GM10266 (cell line): ENCODE results near the gene PACSIN2.
"Not testable (repeated sequence)": the region's sequence is repeated elsewhere in the genome, so short reads cannot be mapped to it uniquely, and the experiment has no call there.

ENCODE experiments used
- DNase-seq: peaks from one replicate; pipeline ENCODE4 v3.0.0; 2012; ENCODE audit errors: extremely low spot score
- TF ChIP-seq, protein P1 (sequence below): IDR thresholded peaks from 2 replicates; pipeline ENCODE4 v1.5.1; 2012; ENCODE audit warnings: mild to moderate bottlenecking, low read depth; ENCODE audit not compliant: control insufficient read depth, insufficient read depth; ENCODE audit errors: missing control alignments

Gene PACSIN2

DNA sequence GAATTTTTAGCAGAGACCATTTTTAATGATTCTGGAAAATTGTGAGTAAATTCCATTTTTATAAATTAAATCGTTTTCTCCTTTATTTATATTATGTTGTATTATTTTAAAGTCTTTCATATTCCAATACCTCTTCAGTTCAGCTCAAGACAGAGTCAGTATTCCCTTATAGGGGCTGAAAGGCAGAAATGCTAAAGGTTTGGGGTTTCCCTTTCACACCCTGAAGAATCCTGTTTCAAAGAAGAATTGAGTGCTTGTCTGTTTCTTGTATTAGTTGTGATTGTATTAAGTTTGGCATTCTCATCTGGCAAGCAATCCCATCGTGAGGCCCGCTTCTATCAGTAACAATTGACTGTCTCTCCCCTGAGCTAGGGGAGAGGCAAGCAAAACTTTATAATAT, 57.4 kb downstream of the PACSIN2 start:
- TF ChIP-seq, protein P1, sequence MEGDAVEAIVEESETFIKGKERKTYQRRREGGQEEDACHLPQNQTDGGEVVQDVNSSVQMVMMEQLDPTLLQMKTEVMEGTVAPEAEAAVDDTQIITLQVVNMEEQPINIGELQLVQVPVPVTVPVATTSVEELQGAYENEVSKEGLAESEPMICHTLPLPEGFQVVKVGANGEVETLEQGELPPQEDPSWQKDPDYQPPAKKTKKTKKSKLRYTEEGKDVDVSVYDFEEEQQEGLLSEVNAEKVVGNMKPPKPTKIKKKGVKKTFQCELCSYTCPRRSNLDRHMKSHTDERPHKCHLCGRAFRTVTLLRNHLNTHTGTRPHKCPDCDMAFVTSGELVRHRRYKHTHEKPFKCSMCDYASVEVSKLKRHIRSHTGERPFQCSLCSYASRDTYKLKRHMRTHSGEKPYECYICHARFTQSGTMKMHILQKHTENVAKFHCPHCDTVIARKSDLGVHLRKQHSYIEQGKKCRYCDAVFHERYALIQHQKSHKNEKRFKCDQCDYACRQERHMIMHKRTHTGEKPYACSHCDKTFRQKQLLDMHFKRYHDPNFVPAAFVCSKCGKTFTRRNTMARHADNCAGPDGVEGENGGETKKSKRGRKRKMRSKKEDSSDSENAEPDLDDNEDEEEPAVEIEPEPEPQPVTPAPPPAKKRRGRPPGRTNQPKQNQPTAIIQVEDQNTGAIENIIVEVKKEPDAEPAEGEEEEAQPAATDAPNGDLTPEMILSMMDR: no peak
- no peak for DNase-seq

DNA sequence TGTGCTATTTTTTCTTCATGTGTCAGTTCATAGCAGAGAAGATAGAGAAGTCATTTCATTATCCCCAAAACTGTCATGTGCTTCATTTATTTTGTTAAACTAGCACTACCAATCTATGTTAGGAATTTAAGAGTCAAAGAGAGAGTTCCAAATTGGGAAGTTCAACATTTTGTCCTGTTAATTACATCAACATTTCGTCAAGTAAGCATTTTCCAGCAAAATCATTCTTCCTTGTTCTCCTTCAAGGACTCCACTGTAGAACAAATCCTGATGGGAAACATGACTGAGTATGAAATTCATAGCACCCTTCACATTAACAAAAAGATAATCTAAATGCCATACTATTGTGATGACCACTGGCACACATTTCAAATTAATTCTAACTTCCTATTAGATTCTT, 59.1 kb downstream of the PACSIN2 start:
- DNase-seq: no peak
- TF ChIP-seq, protein P1: no peak

DNA sequence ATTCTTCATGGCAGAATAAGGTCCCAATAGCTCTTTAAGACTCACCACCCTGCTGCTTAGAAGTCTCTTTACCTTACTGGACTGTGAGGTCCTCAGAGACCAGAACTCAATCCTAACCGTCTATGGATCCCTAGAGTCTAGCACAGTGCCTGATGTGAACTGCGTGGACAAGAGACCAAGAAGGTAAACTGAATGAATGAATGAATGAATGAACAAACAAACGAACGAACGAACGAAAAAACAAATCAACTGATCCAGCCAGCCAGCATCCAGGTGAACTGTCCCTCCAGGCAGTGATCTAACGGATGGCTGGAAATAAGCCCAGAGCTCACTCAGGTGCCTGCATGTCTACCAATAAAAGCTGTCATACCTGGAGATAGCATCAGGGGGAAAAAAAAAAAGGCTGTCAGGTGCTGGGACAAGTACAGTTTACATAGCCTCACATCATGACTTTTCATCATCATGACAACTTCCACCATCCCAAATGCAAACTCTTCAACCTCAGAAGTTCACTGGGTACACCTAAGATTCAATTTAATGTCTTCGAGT, 59.8 kb downstream of the PACSIN2 start:
- TF ChIP-seq, protein P1: no peak
- DNase-seq: no peak

DNA sequence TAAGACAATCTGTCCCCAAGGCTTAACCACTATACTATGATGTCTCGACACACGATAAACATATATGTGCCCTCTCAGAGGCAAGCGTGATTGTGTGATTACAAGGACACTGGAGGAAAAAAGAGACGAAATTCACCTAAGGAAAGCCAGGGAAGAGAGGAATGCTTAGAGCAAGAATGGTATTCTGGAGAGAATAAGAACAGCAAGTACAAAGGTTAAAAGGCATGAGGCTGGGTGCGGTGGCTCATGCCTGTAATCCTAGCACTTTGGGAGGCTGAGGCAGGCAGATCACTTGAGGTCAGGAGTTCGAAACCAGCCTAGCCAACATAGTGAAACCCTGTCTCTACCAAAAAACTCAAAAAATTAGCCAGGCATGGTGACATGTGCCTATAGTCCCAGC, 61.2 kb downstream of the PACSIN2 start:
- not testable (repeated sequence) for DNase-seq

DNA sequence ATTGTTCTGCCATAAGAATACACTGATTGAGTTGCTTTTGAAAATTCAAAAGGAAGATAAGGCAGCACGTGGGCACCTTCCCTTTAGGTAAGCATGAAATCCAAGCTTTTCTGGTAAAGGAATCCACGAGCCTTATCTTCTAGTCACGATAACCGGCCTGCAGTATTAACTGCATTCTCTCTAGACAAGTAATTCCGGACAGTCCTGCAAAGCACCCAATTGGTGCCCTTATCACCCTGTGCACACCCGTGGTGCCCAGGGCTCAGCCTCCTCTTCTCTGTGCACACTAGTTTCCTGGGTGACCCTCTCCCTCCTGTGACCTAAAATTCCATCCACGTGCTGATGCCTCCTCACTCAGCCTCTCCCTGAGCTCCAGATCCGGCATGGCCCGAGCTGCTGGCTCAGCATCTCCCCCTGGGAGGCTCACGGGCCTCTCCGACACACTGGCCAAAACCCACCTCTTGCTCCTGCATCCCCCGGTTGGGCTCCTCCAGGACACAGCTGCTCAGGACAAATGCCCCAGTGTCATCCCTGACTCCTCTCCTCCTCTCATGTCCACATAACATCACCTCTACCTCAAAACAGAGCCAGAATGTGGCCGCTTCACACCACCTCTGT, 63.7 kb downstream of the PACSIN2 start:
- no peak for DNase-seq
- TF ChIP-seq, protein P1: no peak

DNA sequence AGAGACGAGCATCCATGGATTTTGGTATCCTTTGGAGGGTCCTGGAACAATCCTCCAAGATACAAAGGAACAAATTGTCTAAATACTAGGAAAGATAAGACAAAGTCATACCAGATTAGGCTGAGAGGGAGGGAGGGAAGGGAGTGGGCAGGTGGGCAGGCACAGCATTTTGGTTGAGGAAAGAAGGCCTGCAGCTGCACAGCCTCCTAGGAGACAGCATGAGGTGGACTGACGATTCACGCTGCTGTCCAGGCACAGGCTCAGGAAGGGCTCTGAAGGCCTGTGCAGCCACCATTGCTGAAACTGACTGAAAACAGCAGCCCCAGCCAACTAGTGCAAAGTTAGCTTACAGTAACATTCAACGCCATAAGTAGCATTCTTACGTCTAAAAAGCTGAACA, 64.7 kb downstream of the PACSIN2 start:
- no peak for DNase-seq
- TF ChIP-seq, protein P1: no peak

DNA sequence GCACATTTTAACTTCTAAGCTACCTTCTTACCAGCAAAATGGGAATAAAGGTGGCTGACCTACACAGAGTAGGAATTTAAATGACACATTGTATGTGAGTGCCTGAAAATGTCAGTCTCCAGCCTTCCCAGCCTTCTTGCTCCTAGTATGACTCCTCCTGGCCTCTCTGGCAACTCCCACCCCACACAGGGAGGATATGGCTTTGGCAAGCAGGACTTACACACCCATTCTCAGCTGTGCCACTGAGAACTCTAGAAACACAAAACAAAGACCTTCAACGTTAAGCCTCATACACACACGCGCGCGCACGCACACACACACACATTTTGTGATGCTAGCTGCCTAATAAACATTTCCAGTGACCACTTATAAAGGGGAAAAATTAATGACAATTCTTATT, 65.8 kb downstream of the PACSIN2 start:
- TF ChIP-seq, protein P1: no peak
- DNase-seq: no peak

DNA sequence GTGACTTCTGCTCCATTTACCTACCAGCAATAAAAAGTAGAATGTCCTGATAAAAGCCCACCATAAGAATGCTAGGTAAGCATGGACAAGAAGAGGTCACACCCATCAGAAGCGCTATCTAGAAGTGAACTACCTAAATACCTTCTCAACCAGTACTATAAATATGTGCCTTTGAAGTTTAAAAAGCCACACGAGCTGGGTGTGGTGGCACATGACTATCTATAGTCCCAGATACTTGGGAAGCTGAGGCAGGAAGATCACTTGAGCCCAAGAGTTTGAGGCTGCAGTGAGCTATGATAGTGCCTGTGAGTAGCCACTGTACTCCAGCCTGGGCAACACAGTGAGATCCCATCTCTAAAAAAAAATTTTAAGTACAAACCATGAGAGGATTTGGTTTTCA, 66.7 kb downstream of the PACSIN2 start:
- TF ChIP-seq, protein P1: no peak
- DNase-seq: no peak
